ENCODE results near the gene TTC9B.

TTC9B gene

GRCh38 chr19:40261631-40262030 is 43.4 kb upstream of the TTC9B start:
- H3K27me3 ChIP-seq (ENCODE audit: insufficient read depth, low read length, poor library complexity), result no peaks in the 10 kb centered on the region
- H3K4me2 ChIP-seq (ENCODE audit: insufficient read depth, low read length), result no peak overlapping the region
- H2AFZ ChIP-seq (ENCODE audit: low read depth, low read length), result no peak overlapping the region
- no peak overlapping the region for H3K9ac ChIP-seq (ENCODE audit: low read depth, low read length)
- no peak overlapping the region for H3K27ac ChIP-seq (ENCODE audit: low read length)
- no peak overlapping the region for H3K4me3 ChIP-seq (ENCODE audit: low read depth in 1 of 2, low read length in 2 of 2)
- peaks cover 49% of the 10 kb centered on the region for H3K36me3 ChIP-seq (ENCODE audit: insufficient read depth, low read length)
- H3K79me2 ChIP-seq (ENCODE audit: insufficient read depth, low read length), result peaks cover 83% of the 10 kb centered on the region
- peaks cover 55% of the 10 kb centered on the region for H4K20me1 ChIP-seq (ENCODE audit: insufficient read depth, low read length)
- TF ChIP-seq EZH2 (IDR thresholded peaks at IDR 0.05; ENCODE audit: borderline replicate concordance, low read depth, low read length, severe bottlenecking) (no peak), CTCF (IDR thresholded peaks at IDR 0.05; ENCODE audit: borderline replicate concordance, extremely low read depth, low read length, poor library complexity, severe bottlenecking) (no peak)
- DNase-seq (no peak), ATAC-seq (ENCODE audit: insufficient read depth, low read depth) (no peak)
- no peaks in the 10 kb centered on the region for H3K4me1 ChIP-seq (ENCODE audit: insufficient read depth, low read length)
- H3K9me3 ChIP-seq (ENCODE audit: insufficient read depth, low read length, severe bottlenecking), result no peaks in the 10 kb centered on the region

GRCh38 chr19:40257096-40257517 is 38.9 kb upstream of the TTC9B start:
- Histone ChIP-seq H4K20me1 (ENCODE audit: insufficient read depth, low read length) (peaks cover 43% of the 10 kb centered on the region), H3K4me3 (ENCODE audit: low read depth in 1 of 2, low read length in 2 of 2) (no peak overlapping the region), H3K36me3 (ENCODE audit: insufficient read depth, low read length) (peaks cover 54% of the 10 kb centered on the region), H2AFZ (ENCODE audit: low read depth, low read length) (no peak overlapping the region), H3K79me2 (ENCODE audit: insufficient read depth, low read length) (peaks cover 51% of the 10 kb centered on the region), H3K4me1 (ENCODE audit: insufficient read depth, low read length) (no peaks in the 10 kb centered on the region), H3K9me3 (ENCODE audit: insufficient read depth, low read length, severe bottlenecking) (no peaks in the 10 kb centered on the region), H3K9ac (ENCODE audit: low read depth, low read length) (no peak overlapping the region), H3K4me2 (ENCODE audit: insufficient read depth, low read length) (no peak overlapping the region), H3K27me3 (ENCODE audit: insufficient read depth, low read length, poor library complexity) (no peaks in the 10 kb centered on the region), H3K27ac (ENCODE audit: low read length) (no peak overlapping the region)
- ATAC-seq (ENCODE audit: insufficient read depth, low read depth) (no peak), DNase-seq (no peak)
- TF ChIP-seq EZH2 (IDR thresholded peaks at IDR 0.05; ENCODE audit: borderline replicate concordance, low read depth, low read length, severe bottlenecking) (no peak), CTCF (IDR thresholded peaks at IDR 0.05; ENCODE audit: borderline replicate concordance, extremely low read depth, low read length, poor library complexity, severe bottlenecking) (no peak)

GRCh38 chr19:40256512-40256911 is 38.3 kb upstream of the TTC9B start:
- H3K4me1 ChIP-seq (ENCODE audit: insufficient read depth, low read length), result no peaks in the 10 kb centered on the region
- ATAC-seq (ENCODE audit: insufficient read depth, low read depth) (no peak), DNase-seq (no peak)
- H3K36me3 ChIP-seq (ENCODE audit: insufficient read depth, low read length), result peaks cover 60% of the 10 kb centered on the region
- no peak for TF ChIP-seq EZH2 (IDR thresholded peaks at IDR 0.05; ENCODE audit: borderline replicate concordance, low read depth, low read length, severe bottlenecking)
- TF ChIP-seq CTCF (IDR thresholded peaks at IDR 0.05; ENCODE audit: borderline replicate concordance, extremely low read depth, low read length, poor library complexity, severe bottlenecking), result no peak
- no peak overlapping the region for H2AFZ ChIP-seq (ENCODE audit: low read depth, low read length)
- peaks cover 49% of the 10 kb centered on the region for H4K20me1 ChIP-seq (ENCODE audit: insufficient read depth, low read length)
- H3K79me2 ChIP-seq (ENCODE audit: insufficient read depth, low read length), result peaks cover 51% of the 10 kb centered on the region
- H3K9me3 ChIP-seq (ENCODE audit: insufficient read depth, low read length, severe bottlenecking), result no peaks in the 10 kb centered on the region
- H3K9ac ChIP-seq (ENCODE audit: low read depth, low read length), result no peak overlapping the region
- no peak overlapping the region for H3K4me3 ChIP-seq (ENCODE audit: low read depth in 1 of 2, low read length in 2 of 2)
- no peak overlapping the region for H3K4me2 ChIP-seq (ENCODE audit: insufficient read depth, low read length)
- no peaks in the 10 kb centered on the region for H3K27me3 ChIP-seq (ENCODE audit: insufficient read depth, low read length, poor library complexity)
- H3K27ac ChIP-seq (ENCODE audit: low read length), result no peak overlapping the region

All from DND-41 (cell line).